ENCODE results near the gene KMO.
A peak's percentile ranks its signal among the peaks of the same experiment; 100 is the strongest.

KMO gene

GRCh38 chr1:241532162-241532531 lies at the start of gene KMO:
Gene KMO, plus strand, starts transcription at chr1:241532378. Its CDS starts 67 bp downstream, at chr1:241532445.
- DNase-seq (ENCODE audit: low spot score) (no peak), FAIRE-seq (no peak)

GRCh38 chr1:241482761-241483250 lies 49.4 kb upstream of the KMO start:
- no peak for FAIRE-seq
- peak; percentile 54 for DNase-seq (ENCODE audit: low spot score)

GRCh38 chr1:241485145-241485544 lies 47.0 kb upstream of the KMO start:
- FAIRE-seq, result no peak
- no peak for DNase-seq (ENCODE audit: low spot score)

- FAIRE-seq (no peak), DNase-seq (ENCODE audit: low spot score) (peak; percentile 25)
These were observed 46.6 kb upstream of the KMO start for GRCh38 chr1:241485554-241485992.

GRCh38 chr1:241488739-241489138 lies 43.4 kb upstream of the KMO start:
- FAIRE-seq (no peak), DNase-seq (ENCODE audit: low spot score) (no peak)

GRCh38 chr1:241495741-241496140 lies 36.4 kb upstream of the KMO start:
- DNase-seq (ENCODE audit: low spot score) (no peak), FAIRE-seq (no peak)

GRCh38 chr1:241499910-241500309 lies 32.3 kb upstream of the KMO start:
- FAIRE-seq (no peak), DNase-seq (ENCODE audit: low spot score) (peak; percentile 17)

GRCh38 chr1:241503444-241503843 lies 28.7 kb upstream of the KMO start:
- DNase-seq (ENCODE audit: low spot score) (no peak), FAIRE-seq (no peak)

GRCh38 chr1:241507189-241507863 lies 24.9 kb upstream of the KMO start:
- DNase-seq (ENCODE audit: low spot score) (no peak), FAIRE-seq (peak; percentile 35)

- DNase-seq (ENCODE audit: low spot score) (no peak), FAIRE-seq (no peak)
These were observed 18.8 kb upstream of the KMO start for GRCh38 chr1:241513378-241513777.

GRCh38 chr1:241518476-241519307 lies 13.5 kb upstream of the KMO start:
- no peak for FAIRE-seq
- peak; percentile 11 for DNase-seq (ENCODE audit: low spot score)

GRCh38 chr1:241519308-241520079 lies 12.7 kb upstream of the KMO start, which contains the start of gene FH:
Gene FH, minus strand, starts transcription at chr1:241519755. Its CDS starts 33 bp downstream, at chr1:241519722.
- no peak for FAIRE-seq
- peak; percentile 93 for DNase-seq (ENCODE audit: low spot score)

GRCh38 chr1:241520080-241520465 lies 12.1 kb upstream of the KMO start:
- no peak for DNase-seq (ENCODE audit: low spot score)
- FAIRE-seq, result no peak

GRCh38 chr1:241521718-241522117 lies 10.5 kb upstream of the KMO start:
- DNase-seq (ENCODE audit: low spot score), result no peak
- FAIRE-seq, result no peak

- FAIRE-seq (no peak), DNase-seq (ENCODE audit: low spot score) (no peak)
These were observed 7.2 kb upstream of the KMO start for GRCh38 chr1:241525026-241525425.

- FAIRE-seq (no peak), DNase-seq (ENCODE audit: low spot score) (no peak)
These were observed 5.0 kb upstream of the KMO start for GRCh38 chr1:241527146-241527545.

- DNase-seq (ENCODE audit: low spot score), result peak; percentile 36
- no peak for FAIRE-seq
These were observed 700 bp upstream of the KMO start for GRCh38 chr1:241531195-241532161.

- FAIRE-seq (no peak), DNase-seq (ENCODE audit: low spot score) (no peak)
These were observed 686 bp downstream of the KMO start for GRCh38 chr1:241532864-241533263.

GRCh38 chr1:241533326-241534115 lies 1.3 kb downstream of the KMO start:
- FAIRE-seq (no peak), DNase-seq (ENCODE audit: low spot score) (no peak)

- no peak for FAIRE-seq
- DNase-seq (ENCODE audit: low spot score), result no peak
These were observed 4.1 kb downstream of the KMO start for GRCh38 chr1:241536304-241536703.

Data from urothelium cell line (cell line).